Caco-2 (cell line): ENCODE data around the gene FRMD6. TPM values are rescaled to one million over a fixed set of nuclear protein-coding genes. Genes with fewer than 3 reads are reported as not detected.
"Not testable (repeated sequence)": the region's sequence is repeated elsewhere in the genome, so short reads cannot be mapped to it uniquely, and the experiment has no call there.

ENCODE experiments used
- BruUV-seq: library from RNA; stranded (reverse); fragments of 400-500 nt; replicated peaks from 2 replicates; lab custom pipeline; 2021; lab: Mats Ljungman, UMichigan
- CTCF ChIA-PET: fragments of 300-600 bp; sonication (Branson Sonifier 250); formaldehyde crosslinking; loops from one replicate; lab custom pipeline; 2022; ENCODE audit warnings: antibody characterized with exemption; lab: Charles Lee
- POLR2A ChIA-PET: fragments of 300-600 bp; sonication (Branson Sonifier 250); formaldehyde crosslinking; loops from one replicate; lab custom pipeline; 2022; ENCODE audit warnings: antibody characterized with exemption; lab: Charles Lee
- DNase-seq, 2 experiments: peaks; one replicate each; pipeline versions ENCODE4 v3.0.0 to v3.0.0-alpha.2; 2020 to 2022
- H3K27me3 ChIP-seq: replicated peaks from 2 replicates; pipeline ENCODE4 v1.6.0; 2011; ENCODE audit warnings: low read length; ENCODE audit not compliant: control insufficient read depth, insufficient read depth
- H3K36me3 ChIP-seq: 2 replicates; pipeline ENCODE4 v1.5.1; 2011; ENCODE audit warnings: low read length; ENCODE audit not compliant: control insufficient read depth, insufficient read depth
- H3K4me1 ChIP-seq: fragments of 250-450 bp; sonication (Bioruptor Pico); 2 replicates; pipeline ENCODE4 v1.5.1; 2020; ENCODE audit warnings: mild to moderate bottlenecking
- H3K4me3 ChIP-seq: 2 replicates; pipeline ENCODE4 v1.5.1; 2011; ENCODE audit warnings: low read depth, mild to moderate bottlenecking, control low read depth, low read length
- H3K9me3 ChIP-seq: fragments of 250-450 bp; sonication (Bioruptor Pico); 2 replicates; pipeline ENCODE4 v1.5.1; 2020; ENCODE audit warnings: mild to moderate bottlenecking, moderate library complexity
- H3K27ac Mint-ChIP-seq: one replicate; pipeline ENCODE4 v1.8.0; 2022; ENCODE audit warnings: mixed read lengths; ENCODE audit not compliant: unreplicated experiment
- H3K27me3 Mint-ChIP-seq: one replicate; pipeline ENCODE4 v1.8.0; 2022; ENCODE audit warnings: mixed read lengths; ENCODE audit not compliant: insufficient read depth, unreplicated experiment
- H3K36me3 Mint-ChIP-seq: one replicate; pipeline ENCODE4 v1.8.0; 2022; ENCODE audit warnings: mild to moderate bottlenecking, mixed read lengths; ENCODE audit not compliant: insufficient read depth, unreplicated experiment
- H3K4me1 Mint-ChIP-seq: one replicate; pipeline ENCODE4 v1.8.0; 2022; ENCODE audit warnings: low read depth, mixed read lengths; ENCODE audit not compliant: unreplicated experiment
- H3K4me3 Mint-ChIP-seq: one replicate; pipeline ENCODE4 v1.8.0; 2022; ENCODE audit warnings: mild to moderate bottlenecking, moderate library complexity, mixed read lengths; ENCODE audit not compliant: unreplicated experiment
- H3K9me3 Mint-ChIP-seq: one replicate; pipeline ENCODE4 v1.8.0; 2022; ENCODE audit warnings: mixed read lengths; ENCODE audit not compliant: unreplicated experiment
- CTCF ChIP-seq, 2 experiments: fragments of 200-600 bp in 1 of 2; IDR thresholded peaks; 1 replicate in 1 of 2; 2 replicates in 1 of 2; pipeline versions ENCODE4 v1.5.1 to v1.8.0; 2011 to 2022; ENCODE audit warnings: antibody characterized with exemption in 1 of 2, control low read depth in 1 of 2, inconsistent platforms in 1 of 2, low read depth in 1 of 2, low read length in 1 of 2, mild to moderate bottlenecking in 1 of 2, moderate library complexity in 1 of 2; ENCODE audit not compliant: insufficient read depth in 1 of 2, severe bottlenecking in 1 of 2, unreplicated experiment in 1 of 2
- intact Hi-C: fragments of 100-400 bp; cut with micrococcal nuclease; formaldehyde crosslinking; loops from one replicate; pipeline ENCODE4 v1.10.0; 2022; ENCODE audit not compliant: unreplicated experiment
- total RNA-seq: library from RNA; stranded (reverse); gene quantifications from 2 replicates; pipeline ENCODE4 v1.2.3, GENCODE V29; 2022

FRMD6 gene
- total RNA-seq, 1 experiment from 2014 or later = 35.7 TPM

- Histone ChIP-seq H3K4me3 (no peak overlapping the region), H3K27me3 (no peaks in the 10 kb centered on the region), H3K4me1 (no peaks in the 10 kb centered on the region), H3K36me3 (no peaks in the 10 kb centered on the region), H3K9me3 (no peaks in the 10 kb centered on the region)
- Mint-ChIP-seq H3K4me3 (no peak overlapping the region), H3K27ac (no peak overlapping the region), H3K36me3 (no peaks in the 10 kb centered on the region), H3K27me3 (no peaks in the 10 kb centered on the region), H3K4me1 (no peaks in the 10 kb centered on the region), H3K9me3 (no peaks in the 10 kb centered on the region)
- intact Hi-C loops = no loop called here
- TF ChIP-seq CTCF (IDR thresholded peaks at IDR 0.05; ENCODE audit: insufficient read depth in 1 of 2, low read depth in 1 of 2, low read length in 1 of 2, severe bottlenecking in 1 of 2, unreplicated experiment in 1 of 2) = no peak
- POLR2A ChIA-PET = no interaction called here
- CTCF ChIA-PET = no interaction called here
- no TSS peak for BruUV-seq
- DNase-seq = no peak
These were observed 91.9 kb downstream of the FRMD6 start for GRCh38 chr14:51743588-51744000.

GRCh38 chr14:51744372-51745130 lies 92.8 kb downstream of the FRMD6 start:
- Histone ChIP-seq H3K4me1 (no peaks in the 10 kb centered on the region), H3K27me3 (no peaks in the 10 kb centered on the region), H3K4me3 (no peak overlapping the region), H3K9me3 (no peaks in the 10 kb centered on the region), H3K36me3 (no peaks in the 10 kb centered on the region)
- ChIA-PET POLR2A (no interaction called here), CTCF (no interaction called here)
- no peak overlapping the region for H3K4me3 Mint-ChIP-seq
- H3K36me3 Mint-ChIP-seq = no peaks in the 10 kb centered on the region
- no peak for DNase-seq
- H3K4me1 Mint-ChIP-seq = no peaks in the 10 kb centered on the region
- BruUV-seq = no TSS peak
- H3K9me3 Mint-ChIP-seq = no peaks in the 10 kb centered on the region
- no peak for TF ChIP-seq CTCF (IDR thresholded peaks at IDR 0.05; ENCODE audit: insufficient read depth in 1 of 2, low read depth in 1 of 2, low read length in 1 of 2, severe bottlenecking in 1 of 2, unreplicated experiment in 1 of 2)
- H3K27ac Mint-ChIP-seq = no peak overlapping the region
- H3K27me3 Mint-ChIP-seq = no peaks in the 10 kb centered on the region
- intact Hi-C loops = no loop called here

- H3K9me3 ChIP-seq, H3K4me1 ChIP-seq, H3K27ac Mint-ChIP-seq, H3K9me3 Mint-ChIP-seq, H3K27me3 Mint-ChIP-seq, H3K4me3 ChIP-seq, H3K36me3 Mint-ChIP-seq, H3K4me3 Mint-ChIP-seq, POLR2A ChIA-PET, H3K27me3 ChIP-seq, BruUV-seq, CTCF ChIA-PET, DNase-seq, intact Hi-C loops, H3K4me1 Mint-ChIP-seq, H3K36me3 ChIP-seq: not testable (repeated sequence)
These were observed 95.1 kb downstream of the FRMD6 start for GRCh38 chr14:51746823-51747222.
